HL-60 (cell line): ENCODE results near the gene ELMO1.

Source experiments
- DNase-seq, 2 experiments: peaks; one replicate each; pipeline ENCODE4 v3.0.0-alpha.2; 2010 to 2020; ENCODE audit warnings: low read depth in 1 of 2, low spot score in 1 of 2
- H3K27ac ChIP-seq: fragments of 250-450 bp; sonication (Bioruptor Pico); replicated peaks from 2 replicates; pipeline ENCODE4 v1.5.1; 2020; ENCODE audit warnings: mild to moderate bottlenecking, moderate library complexity
- H3K27me3 ChIP-seq: fragments of 250-450 bp; sonication (Bioruptor Pico); 2 replicates; pipeline ENCODE4 v1.5.1; 2021; ENCODE audit warnings: mild to moderate bottlenecking, moderate library complexity; ENCODE audit not compliant: insufficient read depth, poor library complexity, severe bottlenecking
- H3K4me3 ChIP-seq: replicated peaks from 2 replicates; pipeline ENCODE4 v1.5.1; 2011; ENCODE audit warnings: mild to moderate bottlenecking, control low read depth, low read length; ENCODE audit not compliant: insufficient read depth
- GABPA ChIP-seq: IDR thresholded peaks from 2 replicates; pipeline ENCODE4 v1.6.1; 2012; ENCODE audit warnings: low read depth
- POLR2AphosphoS5 ChIP-seq: IDR thresholded peaks from 2 replicates; pipeline ENCODE4 v1.6.1; 2012; ENCODE audit warnings: low read depth
- SPI1 ChIP-seq: IDR thresholded peaks from 2 replicates; pipeline ENCODE4 v1.6.1; 2012; ENCODE audit warnings: low read depth, mild to moderate bottlenecking, borderline replicate concordance
- TF ChIP-seq, protein P1 (sequence below): IDR thresholded peaks from one replicate; pipeline ENCODE4 v1.5.1; 2011; ENCODE audit warnings: low read length, control low read depth, inconsistent platforms; ENCODE audit not compliant: insufficient read depth
- TF ChIP-seq, protein P2 (sequence below): IDR thresholded peaks from 2 replicates; pipeline ENCODE4 v1.6.1; 2012; ENCODE audit warnings: low read depth; ENCODE audit not compliant: insufficient replicate concordance

ELMO1 gene

DNA sequence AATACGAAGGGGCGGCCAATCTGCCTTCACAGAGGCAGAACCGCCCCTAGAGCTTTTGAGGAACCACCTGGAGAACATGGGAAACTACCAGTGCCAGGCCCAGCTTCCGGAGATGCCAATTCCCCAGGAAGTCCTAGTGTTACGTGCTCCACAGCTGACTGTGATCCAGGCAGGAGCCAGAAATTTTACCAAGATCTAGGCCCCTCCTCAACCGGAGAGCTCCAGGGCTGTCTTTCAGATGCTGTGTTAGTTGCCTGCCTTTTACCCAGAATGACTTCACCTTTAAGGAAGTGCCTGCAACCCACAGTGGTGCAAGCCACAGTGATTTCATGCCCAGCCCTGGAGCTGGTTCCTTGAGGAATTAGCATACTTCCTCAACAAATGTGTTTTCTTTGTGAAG is 62.9 kb downstream of the ELMO1 start:
- peak; percentile 86 for TF ChIP-seq SPI1
- TF ChIP-seq, protein P1, sequence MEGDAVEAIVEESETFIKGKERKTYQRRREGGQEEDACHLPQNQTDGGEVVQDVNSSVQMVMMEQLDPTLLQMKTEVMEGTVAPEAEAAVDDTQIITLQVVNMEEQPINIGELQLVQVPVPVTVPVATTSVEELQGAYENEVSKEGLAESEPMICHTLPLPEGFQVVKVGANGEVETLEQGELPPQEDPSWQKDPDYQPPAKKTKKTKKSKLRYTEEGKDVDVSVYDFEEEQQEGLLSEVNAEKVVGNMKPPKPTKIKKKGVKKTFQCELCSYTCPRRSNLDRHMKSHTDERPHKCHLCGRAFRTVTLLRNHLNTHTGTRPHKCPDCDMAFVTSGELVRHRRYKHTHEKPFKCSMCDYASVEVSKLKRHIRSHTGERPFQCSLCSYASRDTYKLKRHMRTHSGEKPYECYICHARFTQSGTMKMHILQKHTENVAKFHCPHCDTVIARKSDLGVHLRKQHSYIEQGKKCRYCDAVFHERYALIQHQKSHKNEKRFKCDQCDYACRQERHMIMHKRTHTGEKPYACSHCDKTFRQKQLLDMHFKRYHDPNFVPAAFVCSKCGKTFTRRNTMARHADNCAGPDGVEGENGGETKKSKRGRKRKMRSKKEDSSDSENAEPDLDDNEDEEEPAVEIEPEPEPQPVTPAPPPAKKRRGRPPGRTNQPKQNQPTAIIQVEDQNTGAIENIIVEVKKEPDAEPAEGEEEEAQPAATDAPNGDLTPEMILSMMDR, result no peak
- 0 out of 2 replicates have a peak, but pooled peaks have one; percentile 26 for TF ChIP-seq POLR2AphosphoS5
- H3K27me3 ChIP-seq, result no peaks in the 10 kb centered on the region
- no peak overlapping the region for H3K27ac ChIP-seq
- peak; percentile 48 to 83 for DNase-seq
- no peak overlapping the region for H3K4me3 ChIP-seq

DNA sequence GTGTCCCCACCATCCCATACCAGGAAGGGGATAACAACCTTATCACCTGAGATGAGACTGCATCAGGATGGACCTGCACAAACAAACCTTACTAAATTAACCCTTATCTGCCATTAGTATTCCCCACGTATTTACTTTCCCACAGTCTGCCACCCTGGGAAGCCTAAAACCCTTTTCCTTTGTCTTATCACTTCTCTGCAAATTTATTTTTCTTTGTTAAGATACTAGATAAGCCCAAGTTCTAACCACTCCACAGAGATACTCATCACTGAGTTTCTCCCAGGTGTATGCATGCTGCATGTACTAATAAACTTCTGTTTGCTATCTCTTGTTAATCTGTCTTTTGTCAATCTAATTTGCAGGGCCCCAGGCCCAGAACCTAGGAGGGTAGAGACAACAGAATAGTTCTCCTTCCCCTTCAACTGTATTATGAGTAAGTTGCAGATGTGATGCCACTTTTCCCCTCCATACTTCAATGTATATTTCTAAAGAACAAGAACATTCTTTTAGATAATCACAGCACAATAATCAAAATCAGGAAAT is 66.0 kb downstream of the ELMO1 start:
- Histone ChIP-seq H3K27me3 (no peaks in the 10 kb centered on the region), H3K4me3 (no peak overlapping the region), H3K27ac (no peak overlapping the region)
- no peak for DNase-seq
- TF ChIP-seq GABPA (no peak), POLR2AphosphoS5 (no peak)
- TF ChIP-seq, protein P2, sequence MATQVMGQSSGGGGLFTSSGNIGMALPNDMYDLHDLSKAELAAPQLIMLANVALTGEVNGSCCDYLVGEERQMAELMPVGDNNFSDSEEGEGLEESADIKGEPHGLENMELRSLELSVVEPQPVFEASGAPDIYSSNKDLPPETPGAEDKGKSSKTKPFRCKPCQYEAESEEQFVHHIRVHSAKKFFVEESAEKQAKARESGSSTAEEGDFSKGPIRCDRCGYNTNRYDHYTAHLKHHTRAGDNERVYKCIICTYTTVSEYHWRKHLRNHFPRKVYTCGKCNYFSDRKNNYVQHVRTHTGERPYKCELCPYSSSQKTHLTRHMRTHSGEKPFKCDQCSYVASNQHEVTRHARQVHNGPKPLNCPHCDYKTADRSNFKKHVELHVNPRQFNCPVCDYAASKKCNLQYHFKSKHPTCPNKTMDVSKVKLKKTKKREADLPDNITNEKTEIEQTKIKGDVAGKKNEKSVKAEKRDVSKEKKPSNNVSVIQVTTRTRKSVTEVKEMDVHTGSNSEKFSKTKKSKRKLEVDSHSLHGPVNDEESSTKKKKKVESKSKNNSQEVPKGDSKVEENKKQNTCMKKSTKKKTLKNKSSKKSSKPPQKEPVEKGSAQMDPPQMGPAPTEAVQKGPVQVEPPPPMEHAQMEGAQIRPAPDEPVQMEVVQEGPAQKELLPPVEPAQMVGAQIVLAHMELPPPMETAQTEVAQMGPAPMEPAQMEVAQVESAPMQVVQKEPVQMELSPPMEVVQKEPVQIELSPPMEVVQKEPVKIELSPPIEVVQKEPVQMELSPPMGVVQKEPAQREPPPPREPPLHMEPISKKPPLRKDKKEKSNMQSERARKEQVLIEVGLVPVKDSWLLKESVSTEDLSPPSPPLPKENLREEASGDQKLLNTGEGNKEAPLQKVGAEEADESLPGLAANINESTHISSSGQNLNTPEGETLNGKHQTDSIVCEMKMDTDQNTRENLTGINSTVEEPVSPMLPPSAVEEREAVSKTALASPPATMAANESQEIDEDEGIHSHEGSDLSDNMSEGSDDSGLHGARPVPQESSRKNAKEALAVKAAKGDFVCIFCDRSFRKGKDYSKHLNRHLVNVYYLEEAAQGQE, result no peak

DNA sequence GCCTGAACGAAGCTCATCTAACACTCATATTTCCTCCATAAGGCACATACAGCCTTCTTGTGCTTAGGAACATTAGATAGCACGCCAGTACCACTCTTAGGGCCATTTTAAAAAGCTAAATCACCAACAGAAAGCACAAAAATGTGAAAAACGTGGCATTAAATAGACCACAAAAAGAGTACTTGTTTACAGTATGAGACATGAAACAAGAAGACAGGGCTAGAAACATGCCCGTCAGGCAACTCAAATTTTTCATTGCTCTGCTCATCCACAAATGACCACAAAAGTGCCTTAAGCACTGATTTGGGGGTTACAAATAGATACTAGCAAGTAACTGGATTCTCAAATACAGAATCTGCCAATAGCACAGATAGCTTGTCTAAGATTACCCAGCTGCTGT is 67.8 kb downstream of the ELMO1 start:
- Histone ChIP-seq H3K4me3 (no peak overlapping the region), H3K27me3 (no peaks in the 10 kb centered on the region), H3K27ac (no peak overlapping the region)
- DNase-seq, result no peak
- TF ChIP-seq, protein P2, result no peak
- no peak for TF ChIP-seq GABPA
- TF ChIP-seq, protein P1, result no peak
- TF ChIP-seq POLR2AphosphoS5, result no peak
- no peak for TF ChIP-seq SPI1

DNA sequence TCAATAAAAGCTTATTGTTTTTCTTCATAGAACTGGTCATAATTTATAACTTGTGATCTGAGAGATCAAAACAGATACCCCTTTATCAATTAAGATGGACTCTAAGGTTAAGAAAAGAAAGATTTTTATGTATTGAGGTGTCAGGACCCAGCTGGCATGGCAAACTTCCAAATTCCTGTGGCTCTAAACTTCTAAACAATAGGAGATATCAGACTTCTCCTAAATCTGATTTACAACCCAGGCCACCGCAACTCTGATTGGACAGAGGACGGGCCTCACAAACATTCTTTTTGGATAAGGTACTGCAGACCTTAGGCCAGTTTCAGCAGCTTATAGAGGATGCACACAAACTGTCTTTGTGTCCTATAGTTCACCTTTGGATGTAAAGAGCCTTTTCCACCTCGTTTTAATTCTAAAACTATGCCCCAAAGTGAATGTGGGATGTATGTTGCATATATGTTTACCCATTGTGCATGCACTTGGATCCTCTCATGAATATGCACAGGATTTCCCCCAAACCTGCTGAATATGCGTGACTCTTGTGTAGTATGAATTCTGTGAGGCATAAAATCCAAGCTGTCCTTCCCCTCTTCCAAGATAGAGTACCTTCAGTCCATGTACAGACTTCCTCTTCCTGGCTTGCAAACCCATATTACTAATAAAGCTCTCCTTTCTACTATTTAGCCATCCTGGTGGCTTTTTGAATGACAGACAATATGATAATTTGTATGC is 69.0 kb downstream of the ELMO1 start:
- Histone ChIP-seq H3K4me3 (no peak overlapping the region), H3K27ac (no peak overlapping the region), H3K27me3 (no peaks in the 10 kb centered on the region)
- no peak for DNase-seq
- TF ChIP-seq, protein P1, result no peak
- TF ChIP-seq SPI1, result peak; percentile 36; the same call in 1 of the 2 replicates
